GM12878 (cell line): ENCODE measurements around the gene LRRC3. TPM values are rescaled to one million over a fixed set of nuclear protein-coding genes. Genes with fewer than 3 reads are reported as not detected.

Source experiments
- ATAC-seq: fragments of 200-7000 bp; cut with Tn5 transposase; 3 replicates; pipeline ENCODE4 v1.9.1; 2020; ENCODE audit warnings: mild to moderate bottlenecking, moderate library complexity
- BruUV-seq: library from RNA; stranded (reverse); fragments of 400-500 nt; replicated peaks from 2 replicates; lab custom pipeline; 2021; lab: Mats Ljungman, UMichigan
- CTCF ChIA-PET: fragments of 300-600 bp; sonication (Branson Sonifier 250); formaldehyde crosslinking; extraction: SDS; loops from one replicate; lab custom pipeline; 2021; ENCODE audit warnings: inconsistent platforms; lab: Yijun Ruan, JAX
- POLR2A ChIA-PET: fragments of 350-600 bp; formaldehyde crosslinking; extraction: SDS; loops from one replicate; lab custom pipeline; 2021; ENCODE audit warnings: inconsistent platforms; lab: Charles Lee
- RAD21 ChIA-PET: fragments of 300-600 bp; sonication (Branson Sonifier 250); formaldehyde crosslinking; loops from one replicate; lab custom pipeline; 2023; ENCODE audit warnings: antibody characterized with exemption; ENCODE audit not compliant: unreplicated experiment; lab: Charles Lee
- SMC1A ChIA-PET: fragments of 300-600 bp; sonication (Branson Sonifier 250); formaldehyde crosslinking; loops from one replicate; lab custom pipeline; 2023; ENCODE audit not compliant: unreplicated experiment, uncharacterized antibody; lab: Charles Lee
- DNase-seq: peaks from one replicate; pipeline ENCODE4 v3.0.0-alpha.2; 2011; ENCODE audit warnings: low read depth, low spot score
- FAIRE-seq: peaks from 3 replicates; lab custom pipeline; 2011; peaks lifted over from hg19 to GRCh38; lab: Jason Lieb, UNC
- H2AFZ ChIP-seq: 2 replicates; pipeline ENCODE4 v1.6.0; 2011; ENCODE audit warnings: low read depth, low read length, control low read depth; ENCODE audit not compliant: control insufficient read depth
- H3K27ac ChIP-seq: 2 replicates; pipeline ENCODE4 v1.5.1; 2011; ENCODE audit warnings: control low read depth; ENCODE audit not compliant: control insufficient read depth, insufficient read depth
- H3K27me3 ChIP-seq, 2 experiments: replicated peaks in 1 of 2; 2 replicates each; pipeline versions ENCODE4 v1.6.0 to v1.6.1; 2011; ENCODE audit warnings: low read length in 1 of 2; ENCODE audit not compliant: control insufficient read depth in 2 of 2, insufficient read depth in 2 of 2
- H3K36me3 ChIP-seq, 2 experiments: 2 replicates each; pipeline ENCODE4 v1.5.1; 2011; ENCODE audit warnings: low read length in 1 of 2; ENCODE audit not compliant: control insufficient read depth in 2 of 2, insufficient read depth in 2 of 2
- H3K4me1 ChIP-seq: 2 replicates; pipeline ENCODE4 v1.6.1; 2011; ENCODE audit warnings: mild to moderate bottlenecking, low read length, moderate library complexity, mixed read lengths; ENCODE audit not compliant: control insufficient read depth, insufficient read depth
- H3K4me2 ChIP-seq: 2 replicates; pipeline ENCODE4 v1.6.0; 2011; ENCODE audit warnings: control low read depth; ENCODE audit not compliant: control insufficient read depth, insufficient read depth
- H3K4me3 ChIP-seq: fragments of 200-600 bp; sonication (generic); 2 replicates; pipeline ENCODE4 v1.5.1; 2016
- H3K79me2 ChIP-seq: 2 replicates; pipeline ENCODE4 v1.6.0; 2011; ENCODE audit warnings: low read length; ENCODE audit not compliant: control insufficient read depth, insufficient read depth
- H3K9ac ChIP-seq: 2 replicates; pipeline ENCODE4 v1.8.0; 2011; ENCODE audit warnings: low read length, control low read depth, mixed read lengths; ENCODE audit not compliant: control insufficient read depth, insufficient read depth
- H3K9me3 ChIP-seq: replicated peaks from 3 replicates; pipeline ENCODE4 v1.5.1; 2011; ENCODE audit warnings: mild to moderate bottlenecking, low read length; ENCODE audit not compliant: control insufficient read depth, insufficient read depth
- H4K20me1 ChIP-seq: 2 replicates; pipeline ENCODE4 v1.6.0; 2011; ENCODE audit not compliant: control insufficient read depth, insufficient read depth
- EED ChIP-seq: sonication (generic); IDR thresholded peaks from 2 replicates; pipeline ENCODE4 v1.6.1; 2016; ENCODE audit warnings: antibody characterized with exemption, low read depth
- MTA2 ChIP-seq: fragments of 450-650 bp; IDR thresholded peaks from 2 replicates; pipeline ENCODE4 v1.6.1; 2016; ENCODE audit warnings: low read depth, mild to moderate bottlenecking, moderate library complexity
- NFYA ChIP-seq: IDR thresholded peaks from 2 replicates; pipeline ENCODE4 v1.6.1; 2011; ENCODE audit warnings: low read depth, mild to moderate bottlenecking, low read length, improper control_type of control experiment, borderline replicate concordance
- NR2F1 ChIP-seq: fragments of 450-650 bp; conservative IDR thresholded peaks from 2 replicates; pipeline ENCODE4 v1.6.1; 2017; ENCODE audit warnings: mild to moderate bottlenecking
- PAX8 ChIP-seq: fragments of 450-650 bp; IDR thresholded peaks from 2 replicates; pipeline ENCODE4 v1.6.1; 2017; ENCODE audit warnings: mild to moderate bottlenecking, moderate library complexity
- POLR2A ChIP-seq: IDR thresholded peaks from 2 replicates; pipeline ENCODE4 v1.6.1; 2011; ENCODE audit warnings: low read depth, mild to moderate bottlenecking, low read length
- SMAD5 ChIP-seq: IDR thresholded peaks from 2 replicates; pipeline ENCODE4 v1.6.1; 2016; ENCODE audit warnings: antibody characterized with exemption, low read depth
- SMARCA5 ChIP-seq: fragments of 450-650 bp; IDR thresholded peaks from 2 replicates; pipeline ENCODE4 v1.6.1; 2017; ENCODE audit warnings: mild to moderate bottlenecking
- SREBF2 ChIP-seq: IDR thresholded peaks from 2 replicates; pipeline ENCODE4 v1.6.1; 2012; ENCODE audit warnings: mild to moderate bottlenecking, low read length
- ZNF274 ChIP-seq: IDR thresholded peaks from one replicate; pipeline ENCODE4 v1.8.0; 2011; ENCODE audit not compliant: insufficient read length, insufficient read depth
- ZSCAN29 ChIP-seq: fragments of 450-650 bp; IDR thresholded peaks from 2 replicates; pipeline ENCODE4 v1.6.1; 2017; ENCODE audit warnings: mild to moderate bottlenecking, moderate library complexity
- ZZZ3 ChIP-seq: IDR thresholded peaks from 2 replicates; pipeline ENCODE4 v1.6.1; 2011; ENCODE audit warnings: low read depth; ENCODE audit not compliant: control insufficient read depth, insufficient read length
- WGBS: methylation state at CpG from one replicate; pipeline ENCODE4 v1.1.6; 2016; ENCODE audit warnings: low lambda C conversion rate; ENCODE audit not compliant: insufficient replicate concordance, insufficient coverage; ENCODE audit errors: missing lambda C conversion rate; 5-methylcytosine and 5-hydroxymethylcytosine counted together
- in situ Hi-C: fragments of 300-500 bp; cut with MboI; formaldehyde crosslinking; loops from 9 replicates; pipeline ENCODE4 v1.14.3; 2018; ENCODE audit warnings: mixed read lengths
- intact Hi-C: fragments of 100-400 bp; cut with micrococcal nuclease; formaldehyde crosslinking; loops from one replicate; pipeline ENCODE4 v1.14.2; 2022; ENCODE audit not compliant: unreplicated experiment
- polyA plus RNA-seq, 11 experiments: library from polyadenylated mRNA; depleted of rRNA in 4 of 11; unstranded in 6 of 11; stranded (reverse) in 5 of 11; fragments of >200 nt; fragmentation: Nextera tagmentation in 4 of 11; fragmentation: Illumina TruSeq in 1 of 11; extraction: Ambion mirVana in 4 of 11; extraction: Trizol in 1 of 11; gene quantifications; 1 replicate in 1 of 11; 2 replicates in 10 of 11; pipeline versions ENCODE4 v1.2.1 to v1.2.3, GENCODE V29; 2011 to 2016; ENCODE audit warnings: inconsistent platforms in 2 of 11, missing spikeins in 2 of 11, low read depth in 1 of 11
- total RNA-seq, 4 experiments: library from RNA; depleted of rRNA in 3 of 4; stranded (reverse); fragments of >200 nt in 3 of 4; fragmentation: Illumina TruSeq in 1 of 4; extraction: Trizol in 1 of 4; gene quantifications; 2 replicates each; pipeline versions ENCODE4 v1.2.1 to v1.2.3, GENCODE V29; 2013 to 2021
- TF ChIP-seq, protein P1 (sequence below): IDR thresholded peaks from 2 replicates; pipeline ENCODE4 v1.6.1; 2012; ENCODE audit warnings: low read depth, low read length, improper control_type of control experiment
- TF ChIP-seq, protein P2 (sequence below): fragments of 450-650 bp; conservative IDR thresholded peaks from 2 replicates; pipeline ENCODE4 v1.6.1; 2017; ENCODE audit warnings: mild to moderate bottlenecking, moderate library complexity
- TF ChIP-seq, protein P3 (sequence below): IDR thresholded peaks from 2 replicates; pipeline ENCODE4 v1.6.1; 2012; ENCODE audit warnings: improper control_type of control experiment, low read depth, low read length; ENCODE audit not compliant: insufficient replicate concordance
- TF ChIP-seq, protein P4 (sequence below): IDR thresholded peaks from 2 replicates; pipeline ENCODE4 v1.6.1; 2011; ENCODE audit warnings: mild to moderate bottlenecking, low read depth, low read length, moderate library complexity; ENCODE audit not compliant: insufficient replicate concordance

LRRC3 gene
- total and polyA plus RNA-seq, 10 of the 15 experiments (the other 5 are each of a cell fraction or from before 2014, with no cell fraction given): 0.02 to 0.31 (median 0.09) TPM; not detected in 1

DNA sequence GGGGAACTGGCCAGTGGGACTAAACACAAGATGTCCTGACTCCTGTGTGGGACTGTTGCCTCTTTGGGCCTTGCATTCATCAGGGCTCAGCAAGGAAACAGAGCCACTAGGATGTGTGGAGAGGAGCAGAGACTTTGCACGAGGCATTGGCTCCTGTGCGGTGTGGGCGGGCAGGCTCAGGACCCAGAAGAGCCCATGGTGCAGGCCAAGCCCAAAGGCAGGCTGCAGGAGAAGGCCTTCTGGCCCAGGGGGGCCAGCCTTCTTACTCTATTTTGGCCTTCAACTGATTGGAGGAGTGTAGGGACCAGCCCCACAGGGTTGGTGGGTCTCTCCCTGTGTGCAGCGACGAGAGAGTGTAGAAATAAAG lies 23.5 kb downstream of the LRRC3 start:
- Histone ChIP-seq H3K4me1 (no peaks in the 10 kb centered on the region), H3K36me3 (no peaks in the 10 kb centered on the region), H3K9ac (no peak overlapping the region), H3K27ac (no peak overlapping the region), H4K20me1 (no peaks in the 10 kb centered on the region), H3K79me2 (no peaks in the 10 kb centered on the region), H3K4me2 (no peak overlapping the region), H3K4me3 (no peak overlapping the region), H3K9me3 (no peaks in the 10 kb centered on the region), H3K27me3 (no peaks in the 10 kb centered on the region; a peak in 2 of 4 replicates), H2AFZ (no peak overlapping the region)
- ATAC-seq (no peak), DNase-seq (no peak), FAIRE-seq (no peak)
- ChIA-PET POLR2A (no interaction called here), CTCF (interaction anchor here (0.6 kb wide), 1 partner anchor 134 kb away, joined by 3 read pairs; no protein-coding TSS in a partner anchor), SMC1A (interaction anchor here (1.7 kb wide), 1 partner anchor 315 kb away, joined by 3 read pairs; no protein-coding TSS in a partner anchor), RAD21 (no interaction called here)
- no TSS peak for BruUV-seq
- in situ Hi-C loops (no loop called here), intact Hi-C loops (no loop called here)
- 56% methylated on average over 5 of the region's 5 CpGs for WGBS
- no peak for TF ChIP-seq ZNF274
- no peak for TF ChIP-seq ZZZ3
- TF ChIP-seq, protein P1, sequence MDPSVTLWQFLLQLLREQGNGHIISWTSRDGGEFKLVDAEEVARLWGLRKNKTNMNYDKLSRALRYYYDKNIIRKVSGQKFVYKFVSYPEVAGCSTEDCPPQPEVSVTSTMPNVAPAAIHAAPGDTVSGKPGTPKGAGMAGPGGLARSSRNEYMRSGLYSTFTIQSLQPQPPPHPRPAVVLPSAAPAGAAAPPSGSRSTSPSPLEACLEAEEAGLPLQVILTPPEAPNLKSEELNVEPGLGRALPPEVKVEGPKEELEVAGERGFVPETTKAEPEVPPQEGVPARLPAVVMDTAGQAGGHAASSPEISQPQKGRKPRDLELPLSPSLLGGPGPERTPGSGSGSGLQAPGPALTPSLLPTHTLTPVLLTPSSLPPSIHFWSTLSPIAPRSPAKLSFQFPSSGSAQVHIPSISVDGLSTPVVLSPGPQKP: no peak
- TF ChIP-seq ZSCAN29: no peak
- TF ChIP-seq SMAD5: no peak
- TF ChIP-seq, protein P2, sequence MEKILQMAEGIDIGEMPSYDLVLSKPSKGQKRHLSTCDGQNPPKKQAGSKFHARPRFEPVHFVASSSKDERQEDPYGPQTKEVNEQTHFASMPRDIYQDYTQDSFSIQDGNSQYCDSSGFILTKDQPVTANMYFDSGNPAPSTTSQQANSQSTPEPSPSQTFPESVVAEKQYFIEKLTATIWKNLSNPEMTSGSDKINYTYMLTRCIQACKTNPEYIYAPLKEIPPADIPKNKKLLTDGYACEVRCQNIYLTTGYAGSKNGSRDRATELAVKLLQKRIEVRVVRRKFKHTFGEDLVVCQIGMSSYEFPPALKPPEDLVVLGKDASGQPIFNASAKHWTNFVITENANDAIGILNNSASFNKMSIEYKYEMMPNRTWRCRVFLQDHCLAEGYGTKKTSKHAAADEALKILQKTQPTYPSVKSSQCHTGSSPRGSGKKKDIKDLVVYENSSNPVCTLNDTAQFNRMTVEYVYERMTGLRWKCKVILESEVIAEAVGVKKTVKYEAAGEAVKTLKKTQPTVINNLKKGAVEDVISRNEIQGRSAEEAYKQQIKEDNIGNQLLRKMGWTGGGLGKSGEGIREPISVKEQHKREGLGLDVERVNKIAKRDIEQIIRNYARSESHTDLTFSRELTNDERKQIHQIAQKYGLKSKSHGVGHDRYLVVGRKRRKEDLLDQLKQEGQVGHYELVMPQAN: no peak
- no peak for TF ChIP-seq NR2F1
- no peak for TF ChIP-seq SMARCA5
- TF ChIP-seq, protein P3, sequence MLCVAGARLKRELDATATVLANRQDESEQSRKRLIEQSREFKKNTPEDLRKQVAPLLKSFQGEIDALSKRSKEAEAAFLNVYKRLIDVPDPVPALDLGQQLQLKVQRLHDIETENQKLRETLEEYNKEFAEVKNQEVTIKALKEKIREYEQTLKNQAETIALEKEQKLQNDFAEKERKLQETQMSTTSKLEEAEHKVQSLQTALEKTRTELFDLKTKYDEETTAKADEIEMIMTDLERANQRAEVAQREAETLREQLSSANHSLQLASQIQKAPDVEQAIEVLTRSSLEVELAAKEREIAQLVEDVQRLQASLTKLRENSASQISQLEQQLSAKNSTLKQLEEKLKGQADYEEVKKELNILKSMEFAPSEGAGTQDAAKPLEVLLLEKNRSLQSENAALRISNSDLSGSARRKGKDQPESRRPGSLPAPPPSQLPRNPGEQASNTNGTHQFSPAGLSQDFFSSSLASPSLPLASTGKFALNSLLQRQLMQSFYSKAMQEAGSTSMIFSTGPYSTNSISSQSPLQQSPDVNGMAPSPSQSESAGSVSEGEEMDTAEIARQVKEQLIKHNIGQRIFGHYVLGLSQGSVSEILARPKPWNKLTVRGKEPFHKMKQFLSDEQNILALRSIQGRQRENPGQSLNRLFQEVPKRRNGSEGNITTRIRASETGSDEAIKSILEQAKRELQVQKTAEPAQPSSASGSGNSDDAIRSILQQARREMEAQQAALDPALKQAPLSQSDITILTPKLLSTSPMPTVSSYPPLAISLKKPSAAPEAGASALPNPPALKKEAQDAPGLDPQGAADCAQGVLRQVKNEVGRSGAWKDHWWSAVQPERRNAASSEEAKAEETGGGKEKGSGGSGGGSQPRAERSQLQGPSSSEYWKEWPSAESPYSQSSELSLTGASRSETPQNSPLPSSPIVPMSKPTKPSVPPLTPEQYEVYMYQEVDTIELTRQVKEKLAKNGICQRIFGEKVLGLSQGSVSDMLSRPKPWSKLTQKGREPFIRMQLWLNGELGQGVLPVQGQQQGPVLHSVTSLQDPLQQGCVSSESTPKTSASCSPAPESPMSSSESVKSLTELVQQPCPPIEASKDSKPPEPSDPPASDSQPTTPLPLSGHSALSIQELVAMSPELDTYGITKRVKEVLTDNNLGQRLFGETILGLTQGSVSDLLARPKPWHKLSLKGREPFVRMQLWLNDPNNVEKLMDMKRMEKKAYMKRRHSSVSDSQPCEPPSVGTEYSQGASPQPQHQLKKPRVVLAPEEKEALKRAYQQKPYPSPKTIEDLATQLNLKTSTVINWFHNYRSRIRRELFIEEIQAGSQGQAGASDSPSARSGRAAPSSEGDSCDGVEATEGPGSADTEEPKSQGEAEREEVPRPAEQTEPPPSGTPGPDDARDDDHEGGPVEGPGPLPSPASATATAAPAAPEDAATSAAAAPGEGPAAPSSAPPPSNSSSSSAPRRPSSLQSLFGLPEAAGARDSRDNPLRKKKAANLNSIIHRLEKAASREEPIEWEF: no peak
- TF ChIP-seq EED: no peak
- no peak for TF ChIP-seq SREBF2
- no peak for TF ChIP-seq PAX8
- no peak for TF ChIP-seq POLR2A
- TF ChIP-seq, protein P4, sequence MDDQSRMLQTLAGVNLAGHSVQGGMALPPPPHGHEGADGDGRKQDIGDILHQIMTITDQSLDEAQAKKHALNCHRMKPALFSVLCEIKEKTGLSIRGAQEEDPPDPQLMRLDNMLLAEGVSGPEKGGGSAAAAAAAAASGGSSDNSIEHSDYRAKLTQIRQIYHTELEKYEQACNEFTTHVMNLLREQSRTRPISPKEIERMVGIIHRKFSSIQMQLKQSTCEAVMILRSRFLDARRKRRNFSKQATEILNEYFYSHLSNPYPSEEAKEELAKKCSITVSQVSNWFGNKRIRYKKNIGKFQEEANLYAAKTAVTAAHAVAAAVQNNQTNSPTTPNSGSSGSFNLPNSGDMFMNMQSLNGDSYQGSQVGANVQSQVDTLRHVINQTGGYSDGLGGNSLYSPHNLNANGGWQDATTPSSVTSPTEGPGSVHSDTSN: no peak
- TF ChIP-seq NFYA: no peak
- no peak for TF ChIP-seq MTA2
